ENCODE results near the gene AP3S1.

Gene AP3S1

GRCh38 chr5:115825948-115826347, 15.8 kb upstream of the AP3S1 start:
- no peak for DNase-seq

GRCh38 chr5:115829913-115830312, 11.8 kb upstream of the AP3S1 start:
- DNase-seq: no peak

GRCh38 chr5:115831163-115831768, 10.5 kb upstream of the AP3S1 start:
- DNase-seq: peak; percentile 16

- DNase-seq: no peak
These were observed 6.3 kb upstream of the AP3S1 start for GRCh38 chr5:115835481-115835880.

GRCh38 chr5:115838885-115839518, 2.7 kb upstream of the AP3S1 start:
- peak; percentile 39 for DNase-seq

- no peak for DNase-seq
These were observed 862 bp upstream of the AP3S1 start for GRCh38 chr5:115840873-115841272.

GRCh38 chr5:115842089-115842935, 577 bp downstream of the AP3S1 start:
- peak; percentile 95 for DNase-seq

- no peak for DNase-seq
These were observed 1.2 kb downstream of the AP3S1 start for GRCh38 chr5:115842952-115843351.

- DNase-seq: no peak
These were observed 1.9 kb downstream of the AP3S1 start for GRCh38 chr5:115843444-115844130.

- DNase-seq: no peak
These were observed 2.6 kb downstream of the AP3S1 start for GRCh38 chr5:115844321-115844817.

- DNase-seq: no peak
These were observed 5.6 kb downstream of the AP3S1 start for GRCh38 chr5:115847290-115847689.

- no peak for DNase-seq
These were observed 7.6 kb downstream of the AP3S1 start for GRCh38 chr5:115849258-115849798.

- DNase-seq: no peak
These were observed 9.1 kb downstream of the AP3S1 start for GRCh38 chr5:115850744-115851416.

GRCh38 chr5:115854139-115854538, 12.4 kb downstream of the AP3S1 start:
- DNase-seq: no peak

- DNase-seq: no peak
These were observed 14.2 kb downstream of the AP3S1 start for GRCh38 chr5:115855959-115856358.

GRCh38 chr5:115857057-115857479, 15.3 kb downstream of the AP3S1 start:
- DNase-seq: no peak

GRCh38 chr5:115857626-115858349, 16.1 kb downstream of the AP3S1 start:
- DNase-seq: no peak

GRCh38 chr5:115858396-115858795, 16.7 kb downstream of the AP3S1 start:
- no peak for DNase-seq

- no peak for DNase-seq
These were observed 17.6 kb downstream of the AP3S1 start for GRCh38 chr5:115859378-115859777.

GRCh38 chr5:115869256-115869795, 27.6 kb downstream of the AP3S1 start:
- no peak for DNase-seq

- no peak for DNase-seq
These were observed 30.7 kb downstream of the AP3S1 start for GRCh38 chr5:115872447-115872846.
